Measurements from ENCODE around the gene KLHL11. TPM values are rescaled to one million over a fixed set of nuclear protein-coding genes. Genes with fewer than 3 reads are reported as not detected.
"Not testable (repeated sequence)": the region's sequence is repeated elsewhere in the genome, so short reads cannot be mapped to it uniquely, and the experiment has no call there.

Gene KLHL11
- total RNA-seq, 1 experiment from 2014 or later, result 25.6 TPM

GRCh38 chr17:41860254-41860931 is 4.8 kb downstream of the KLHL11 start:
- CTCF ChIA-PET, result no interaction called here
- BruUV-seq (replicated peaks), result no TSS peak
- TF ChIP-seq, protein P1, sequence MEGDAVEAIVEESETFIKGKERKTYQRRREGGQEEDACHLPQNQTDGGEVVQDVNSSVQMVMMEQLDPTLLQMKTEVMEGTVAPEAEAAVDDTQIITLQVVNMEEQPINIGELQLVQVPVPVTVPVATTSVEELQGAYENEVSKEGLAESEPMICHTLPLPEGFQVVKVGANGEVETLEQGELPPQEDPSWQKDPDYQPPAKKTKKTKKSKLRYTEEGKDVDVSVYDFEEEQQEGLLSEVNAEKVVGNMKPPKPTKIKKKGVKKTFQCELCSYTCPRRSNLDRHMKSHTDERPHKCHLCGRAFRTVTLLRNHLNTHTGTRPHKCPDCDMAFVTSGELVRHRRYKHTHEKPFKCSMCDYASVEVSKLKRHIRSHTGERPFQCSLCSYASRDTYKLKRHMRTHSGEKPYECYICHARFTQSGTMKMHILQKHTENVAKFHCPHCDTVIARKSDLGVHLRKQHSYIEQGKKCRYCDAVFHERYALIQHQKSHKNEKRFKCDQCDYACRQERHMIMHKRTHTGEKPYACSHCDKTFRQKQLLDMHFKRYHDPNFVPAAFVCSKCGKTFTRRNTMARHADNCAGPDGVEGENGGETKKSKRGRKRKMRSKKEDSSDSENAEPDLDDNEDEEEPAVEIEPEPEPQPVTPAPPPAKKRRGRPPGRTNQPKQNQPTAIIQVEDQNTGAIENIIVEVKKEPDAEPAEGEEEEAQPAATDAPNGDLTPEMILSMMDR (IDR thresholded peaks at IDR 0.05; ENCODE audit: unreplicated experiment), result no peak
- Mint-ChIP-seq H3K36me3 (ENCODE audit: insufficient read depth, unreplicated experiment) (no peaks in the 10 kb centered on the region), H3K27me3 (ENCODE audit: unreplicated experiment) (no peaks in the 10 kb centered on the region), H3K4me3 (ENCODE audit: low read depth, unreplicated experiment) (no peak overlapping the region), H3K27ac (ENCODE audit: unreplicated experiment) (no peak overlapping the region), H3K4me1 (ENCODE audit: low read depth, unreplicated experiment) (peaks cover 9% of the 10 kb centered on the region), H3K9me3 (ENCODE audit: low read depth, unreplicated experiment) (no peaks in the 10 kb centered on the region)
- intact Hi-C loops (cut with micrococcal nuclease; ENCODE audit: unreplicated experiment), result no loop called here
- DNase-seq, result no peak

DNA sequence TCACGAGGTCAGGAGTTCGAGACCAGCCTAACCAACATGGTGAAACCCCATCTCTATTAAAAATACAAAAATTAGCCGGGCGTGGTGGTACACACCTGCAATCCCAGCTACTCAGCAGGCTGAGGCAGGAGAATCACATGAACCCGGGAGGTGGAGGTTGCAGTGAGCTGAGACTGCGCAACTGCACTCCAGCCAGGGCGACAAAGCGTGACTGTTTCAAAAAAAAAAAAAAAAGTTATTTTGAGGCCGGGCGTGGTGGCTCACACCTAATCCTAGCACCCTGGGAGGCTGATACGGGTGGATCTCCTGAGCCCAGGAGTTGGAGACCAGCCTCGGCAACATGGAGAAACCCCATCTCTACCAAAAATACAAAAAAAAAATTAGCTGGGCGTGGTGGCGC is 13.8 kb downstream of the KLHL11 start:
- H3K27me3 Mint-ChIP-seq (ENCODE audit: unreplicated experiment); BruUV-seq (replicated peaks); H3K4me1 Mint-ChIP-seq (ENCODE audit: low read depth, unreplicated experiment); H3K9me3 Mint-ChIP-seq (ENCODE audit: low read depth, unreplicated experiment); DNase-seq; H3K4me3 Mint-ChIP-seq (ENCODE audit: low read depth, unreplicated experiment); H3K36me3 Mint-ChIP-seq (ENCODE audit: insufficient read depth, unreplicated experiment); H3K27ac Mint-ChIP-seq (ENCODE audit: unreplicated experiment); intact Hi-C loops (cut with micrococcal nuclease; ENCODE audit: unreplicated experiment): not testable (repeated sequence)
- CTCF ChIA-PET, result interaction anchor here (0.6 to 1.4 kb wide), 5 partner anchors 9 to 158 kb away, joined by 3 to 4 read pairs (median 4); partner anchors contain the start of gene KLHL11

GRCh38 chr17:41849251-41849990 is 15.8 kb downstream of the KLHL11 start:
- peaks cover 7% of the 10 kb centered on the region for H3K4me1 Mint-ChIP-seq (ENCODE audit: low read depth, unreplicated experiment)
- no peaks in the 10 kb centered on the region for H3K27me3 Mint-ChIP-seq (ENCODE audit: unreplicated experiment)
- no peaks in the 10 kb centered on the region for H3K9me3 Mint-ChIP-seq (ENCODE audit: low read depth, unreplicated experiment)
- H3K4me3 Mint-ChIP-seq (ENCODE audit: low read depth, unreplicated experiment), result no peak overlapping the region
- TF ChIP-seq, protein P1 (IDR thresholded peaks at IDR 0.05; ENCODE audit: unreplicated experiment), result no peak
- DNase-seq, result no peak
- intact Hi-C loops (cut with micrococcal nuclease; ENCODE audit: unreplicated experiment), result no loop called here
- no TSS peak for BruUV-seq (replicated peaks)
- CTCF ChIA-PET, result no interaction called here
- H3K36me3 Mint-ChIP-seq (ENCODE audit: insufficient read depth, unreplicated experiment), result no peaks in the 10 kb centered on the region
- no peak overlapping the region for H3K27ac Mint-ChIP-seq (ENCODE audit: unreplicated experiment)

- peaks cover 7% of the 10 kb centered on the region for H3K4me1 Mint-ChIP-seq (ENCODE audit: low read depth, unreplicated experiment)
- intact Hi-C loops (cut with micrococcal nuclease; ENCODE audit: unreplicated experiment), result no loop called here
- TF ChIP-seq, protein P1 (IDR thresholded peaks at IDR 0.05; ENCODE audit: unreplicated experiment), result no peak
- H3K4me3 Mint-ChIP-seq (ENCODE audit: low read depth, unreplicated experiment), result no peak overlapping the region
- no peaks in the 10 kb centered on the region for H3K27me3 Mint-ChIP-seq (ENCODE audit: unreplicated experiment)
- CTCF ChIA-PET, result no interaction called here
- DNase-seq, result no peak
- H3K27ac Mint-ChIP-seq (ENCODE audit: unreplicated experiment), result no peak overlapping the region
- no peaks in the 10 kb centered on the region for H3K36me3 Mint-ChIP-seq (ENCODE audit: insufficient read depth, unreplicated experiment)
- no TSS peak for BruUV-seq (replicated peaks)
- H3K9me3 Mint-ChIP-seq (ENCODE audit: low read depth, unreplicated experiment), result no peaks in the 10 kb centered on the region
Observed at GRCh38 chr17:41848788-41849187, 16.4 kb downstream of the KLHL11 start.

GRCh38 chr17:41844971-41845370 is 20.3 kb downstream of the KLHL11 start:
- DNase-seq, result no peak
- Mint-ChIP-seq H3K4me3 (ENCODE audit: low read depth, unreplicated experiment) (no peak overlapping the region), H3K9me3 (ENCODE audit: low read depth, unreplicated experiment) (no peaks in the 10 kb centered on the region), H3K27me3 (ENCODE audit: unreplicated experiment) (no peaks in the 10 kb centered on the region), H3K4me1 (ENCODE audit: low read depth, unreplicated experiment) (peaks cover 2% of the 10 kb centered on the region), H3K36me3 (ENCODE audit: insufficient read depth, unreplicated experiment) (no peaks in the 10 kb centered on the region), H3K27ac (ENCODE audit: unreplicated experiment) (no peak overlapping the region)
- BruUV-seq (replicated peaks), result no TSS peak
- CTCF ChIA-PET, result no interaction called here
- intact Hi-C loops (cut with micrococcal nuclease; ENCODE audit: unreplicated experiment), result no loop called here
- TF ChIP-seq, protein P1 (IDR thresholded peaks at IDR 0.05; ENCODE audit: unreplicated experiment), result no peak

DNA sequence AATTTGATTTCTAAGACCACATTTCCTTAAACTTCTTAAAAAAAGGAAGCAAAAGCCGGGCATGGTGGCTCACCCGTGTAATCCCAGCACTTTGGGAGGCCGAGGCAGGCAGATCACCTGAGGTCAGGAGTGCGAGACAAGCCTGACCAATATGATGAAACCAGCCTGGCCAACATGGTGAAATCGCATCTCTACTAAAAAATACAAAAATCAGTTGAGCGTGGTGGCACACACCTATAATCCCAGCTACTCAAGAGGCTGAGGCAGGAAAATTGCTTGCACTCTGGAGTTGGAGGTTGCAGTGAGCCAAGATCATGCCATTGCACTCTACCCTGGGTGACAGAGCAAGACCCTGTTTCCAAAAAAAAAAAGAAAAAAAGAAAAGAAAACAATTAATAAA is 24.4 kb downstream of the KLHL11 start:
- intact Hi-C loops (cut with micrococcal nuclease; ENCODE audit: unreplicated experiment); CTCF ChIA-PET; H3K27me3 Mint-ChIP-seq (ENCODE audit: unreplicated experiment); H3K4me3 Mint-ChIP-seq (ENCODE audit: low read depth, unreplicated experiment); H3K4me1 Mint-ChIP-seq (ENCODE audit: low read depth, unreplicated experiment); DNase-seq; H3K27ac Mint-ChIP-seq (ENCODE audit: unreplicated experiment); BruUV-seq (replicated peaks); H3K9me3 Mint-ChIP-seq (ENCODE audit: low read depth, unreplicated experiment); H3K36me3 Mint-ChIP-seq (ENCODE audit: insufficient read depth, unreplicated experiment): not testable (repeated sequence)

- CTCF ChIA-PET, result interaction anchor here (0.6 kb wide), 1 partner anchor 12 kb away, joined by 4 read pairs; no protein-coding TSS in a partner anchor
- Mint-ChIP-seq H3K36me3 (ENCODE audit: insufficient read depth, unreplicated experiment) (peaks cover 16% of the 10 kb centered on the region), H3K4me1 (ENCODE audit: low read depth, unreplicated experiment) (peaks cover 18% of the 10 kb centered on the region)
- H3K9me3 Mint-ChIP-seq (ENCODE audit: low read depth, unreplicated experiment); H3K27ac Mint-ChIP-seq (ENCODE audit: unreplicated experiment); H3K4me3 Mint-ChIP-seq (ENCODE audit: low read depth, unreplicated experiment); H3K27me3 Mint-ChIP-seq (ENCODE audit: unreplicated experiment); intact Hi-C loops (cut with micrococcal nuclease; ENCODE audit: unreplicated experiment); BruUV-seq (replicated peaks); DNase-seq: not testable (repeated sequence)
Observed at GRCh38 chr17:41839448-41839847, 25.8 kb downstream of the KLHL11 start.
